Lung (tissue), 12 donors: ENCODE measurements around the gene CARD11. TPM values are rescaled to one million over a fixed set of nuclear protein-coding genes. Genes with fewer than 3 reads are reported as not detected.

Source experiments
- ATAC-seq: fragments of 200-7000 bp; cut with Tn5 transposase; one replicate; pipeline ENCODE4 v1.9.1; 2020; ENCODE audit warnings: moderate number of reproducible peaks; ENCODE audit not compliant: insufficient read depth, low FRiP score
- DNase-seq, 3 donors: peaks; one replicate each; pipeline ENCODE4 v3.0.0-alpha.2; 2013 to 2017
- H3K27ac ChIP-seq, 2 donors: one replicate each; pipeline ENCODE4 v1.5.1; 2013; ENCODE audit warnings: mild to moderate bottlenecking in 2 of 2, moderate library complexity in 2 of 2, control low read depth in 1 of 2, inconsistent platforms in 1 of 2, low read depth in 1 of 2, low read length in 1 of 2
- H3K27me3 ChIP-seq, 3 donors: one replicate each; pipeline ENCODE4 v1.5.1; 2013; ENCODE audit warnings: low read length in 2 of 3; ENCODE audit not compliant: control insufficient read depth in 3 of 3, insufficient read depth in 3 of 3
- H3K36me3 ChIP-seq, 4 donors: one replicate each; pipeline ENCODE4 v1.5.1; 2013; ENCODE audit warnings: low read length in 4 of 4, mild to moderate bottlenecking in 1 of 4, moderate library complexity in 1 of 4; ENCODE audit not compliant: control insufficient read depth in 4 of 4, insufficient read depth in 4 of 4
- H3K4me1 ChIP-seq, 5 donors: one replicate each; pipeline ENCODE4 v1.5.1; 2013; ENCODE audit warnings: low read length in 5 of 5, mild to moderate bottlenecking in 2 of 5, moderate library complexity in 1 of 5; ENCODE audit not compliant: control insufficient read depth in 5 of 5, insufficient read depth in 5 of 5
- H3K4me3 ChIP-seq: one replicate; pipeline ENCODE4 v1.5.1; 2013; ENCODE audit warnings: mild to moderate bottlenecking, control low read depth, moderate library complexity
- H3K9ac ChIP-seq, 2 donors: one replicate each; pipeline ENCODE4 v1.5.1; 2013; ENCODE audit warnings: low read length in 2 of 2, control low read depth in 1 of 2; ENCODE audit not compliant: insufficient read depth in 1 of 2
- H3K9me3 ChIP-seq, 4 donors: one replicate each; pipeline ENCODE4 v1.5.1; 2013; ENCODE audit warnings: low read length in 3 of 4, mild to moderate bottlenecking in 1 of 4, moderate library complexity in 1 of 4; ENCODE audit not compliant: control insufficient read depth in 4 of 4, insufficient read depth in 3 of 4
- CTCF ChIP-seq: IDR thresholded peaks from 2 replicates; pipeline ENCODE4 v1.5.1; 2012; ENCODE audit warnings: mild to moderate bottlenecking; ENCODE audit errors: control extremely low read depth, extremely low read depth
- WGBS, 2 donors: extraction: QIAGEN DNeasy Blood & Tissue Kit; methylation state at CpG; one replicate each; pipeline ENCODE4 v1.1.7; 2013; 5-methylcytosine and 5-hydroxymethylcytosine counted together
- polyA plus RNA-seq, 2 donors: library from polyadenylated mRNA; stranded (reverse); fragments of 200-250 nt; gene quantifications; one replicate each; pipeline ENCODE4 v1.2.1, GENCODE V29; 2013
- total RNA-seq, 2 donors: library from RNA; depleted of rRNA in 1 of 2; stranded (reverse); fragments of >200 nt in 1 of 2; gene quantifications; one replicate each; pipeline ENCODE4 v1.2.1, GENCODE V29; 2014 to 2021
- donor health status: control.
- donor health status: control.
- donor health status: Bipolar disorder and iron deficiency.
- donor health status: healthy.
- donor health status: DM: yes; HTN: yes; CAD: no.

CARD11 gene
- total and polyA plus RNA-seq, 4 donors: 1.5 to 4.3 (median 3.7) TPM

GRCh38 chr7:2929321-2930201 is 114.1 kb downstream of the CARD11 start:
- no peak overlapping the region for H3K9ac ChIP-seq
- no peak overlapping the region for H3K27ac ChIP-seq
- TF ChIP-seq CTCF: no peak
- no peaks in the 10 kb centered on the region for H3K27me3 ChIP-seq
- WGBS, 2 donors: 72 to 84% methylated on average over 26 of the region's 26 CpGs
- ATAC-seq: no peak
- no peak overlapping the region for H3K4me3 ChIP-seq
- H3K4me1 ChIP-seq: no peaks in the 10 kb centered on the region
- peaks cover 0 to 2% (median 0%) of the 10 kb centered on the region in 4 donors for H3K9me3 ChIP-seq
- no peaks in the 10 kb centered on the region for H3K36me3 ChIP-seq
- no peak for DNase-seq

- no peak overlapping the region for H3K4me3 ChIP-seq
- H3K4me1 ChIP-seq: no peaks in the 10 kb centered on the region
- WGBS, 2 donors: 84 to 91% methylated on average over 33 to 35 of the region's 35 CpGs
- H3K27me3 ChIP-seq: no peaks in the 10 kb centered on the region
- no peak overlapping the region for H3K9ac ChIP-seq
- peaks cover 0 to 2% (median 0%) of the 10 kb centered on the region in 4 donors for H3K9me3 ChIP-seq
- ATAC-seq (no peak), DNase-seq (peak in 1 of 3 donors; percentile 16)
- H3K36me3 ChIP-seq: no peaks in the 10 kb centered on the region
- TF ChIP-seq CTCF: no peak
- H3K27ac ChIP-seq: no peak overlapping the region
Observed at GRCh38 chr7:2928613-2929311, 114.9 kb downstream of the CARD11 start.

GRCh38 chr7:2928256-2928612 is 115.4 kb downstream of the CARD11 start:
- H3K4me1 ChIP-seq: no peaks in the 10 kb centered on the region
- 94 to 95% methylated on average over 10 of the region's 10 CpGs for WGBS, 2 donors
- no peaks in the 10 kb centered on the region for H3K27me3 ChIP-seq
- no peak overlapping the region for H3K9ac ChIP-seq
- no peaks in the 10 kb centered on the region for H3K36me3 ChIP-seq
- TF ChIP-seq CTCF: no peak
- H3K27ac ChIP-seq: no peak overlapping the region
- peaks cover 0 to 2% (median 0%) of the 10 kb centered on the region in 4 donors for H3K9me3 ChIP-seq
- H3K4me3 ChIP-seq: no peak overlapping the region
- ATAC-seq (no peak), DNase-seq (no peak)
